K562 (cell line): ENCODE measurements around the gene DCAF8. TPM values are rescaled to one million over a fixed set of nuclear protein-coding genes. Genes with fewer than 3 reads are reported as not detected.

Experiments used
- CEBPB ChIP-seq: fragments of 450-650 bp; IDR thresholded peaks from 2 replicates; pipeline ENCODE4 v1.6.1; 2016; ENCODE audit warnings: missing genetic modification characterization, missing compliant biosample characterization
- FOXA3 ChIP-seq, 2 experiments: fragments of 450-650 bp in 1 of 2; sonication (generic) in 1 of 2; formaldehyde crosslinking; IDR thresholded peaks in 1 of 2; conservative IDR thresholded peaks in 1 of 2; 2 replicates each; pipeline versions ENCODE4 v1.4.0 to v1.8.0; 2020 to 2022; ENCODE audit warnings: mild to moderate bottlenecking in 2 of 2, missing genetic modification reagents in 1 of 2
- FOXJ2 ChIP-seq: fragments of 200-800 bp; sonication (Bioruptor generic); IDR thresholded peaks from 2 replicates; pipeline ENCODE4 v1.6.1; 2016; ENCODE audit warnings: missing genetic modification characterization, missing compliant biosample characterization
- FOXJ3 ChIP-seq: sonication (generic); formaldehyde crosslinking; IDR thresholded peaks from 2 replicates; pipeline ENCODE4 v1.4.0; 2020; ENCODE audit warnings: mild to moderate bottlenecking, missing genetic modification reagents
- IRF2 ChIP-seq: sonication (generic); formaldehyde crosslinking; IDR thresholded peaks from 2 replicates; pipeline ENCODE4 v1.8.1; 2022; ENCODE audit warnings: mild to moderate bottlenecking, missing genetic modification reagents
- KAT8 ChIP-seq: fragments of 450-650 bp; IDR thresholded peaks from 2 replicates; pipeline ENCODE4 v1.6.1; 2016; ENCODE audit warnings: low read depth, mild to moderate bottlenecking
- SRSF7 ChIP-seq: fragments of 200-400 bp; formaldehyde crosslinking; optimal IDR thresholded peaks from 2 replicates; pipeline ENCODE3; 2017; ENCODE audit warnings: mild to moderate bottlenecking, low read depth, low read length
- TAF9B ChIP-seq: fragments of 450-650 bp; IDR thresholded peaks from 2 replicates; pipeline ENCODE4 v1.6.1; 2018; ENCODE audit warnings: mild to moderate bottlenecking; ENCODE audit not compliant: partially characterized antibody
- TBP ChIP-seq: optimal IDR thresholded peaks from 2 replicates; pipeline ENCODE3; 2011; ENCODE audit warnings: low read depth, low read length, improper control_type of control experiment
- TCF3 ChIP-seq: sonication (generic); formaldehyde crosslinking; IDR thresholded peaks from 2 replicates; pipeline ENCODE4 v1.4.0; 2020; ENCODE audit warnings: mild to moderate bottlenecking, missing genetic modification reagents
- TRIM24 ChIP-seq, 2 experiments: fragments of 450-650 bp; IDR thresholded peaks; 2 replicates each; pipeline ENCODE4 v1.6.1; 2016
- ZBED1 ChIP-seq: IDR thresholded peaks from 2 replicates; pipeline ENCODE4 v1.6.1; 2014
- ZFPM2 ChIP-seq: fragments of 250-450 bp; sonication (Bioruptor Pico); IDR thresholded peaks from 2 replicates; pipeline ENCODE4 v1.5.1; 2022; ENCODE audit warnings: mild to moderate bottlenecking
- ZNF146 ChIP-seq: IDR thresholded peaks from one replicate; pipeline ENCODE4 v1.6.1; 2018; ENCODE audit warnings: missing compliant biosample characterization; ENCODE audit not compliant: unreplicated experiment
- ZNF174 ChIP-seq: fragments of 250-450 bp; sonication (Bioruptor Pico); IDR thresholded peaks from 2 replicates; pipeline ENCODE4 v1.4.0; 2020; ENCODE audit warnings: mild to moderate bottlenecking
- ZNF584 ChIP-seq: fragments of 200-800 bp; sonication (Bioruptor generic); IDR thresholded peaks from 2 replicates; pipeline ENCODE4 v1.6.1; 2016; ENCODE audit warnings: low read depth, mild to moderate bottlenecking, missing genetic modification characterization, missing compliant biosample characterization
- polyA plus RNA-seq, 8 experiments: library from polyadenylated mRNA; depleted of rRNA in 4 of 8; stranded (reverse) in 5 of 8; unstranded in 3 of 8; fragments of >200 nt; fragmentation: Nextera tagmentation in 2 of 8; fragmentation: Illumina TruSeq in 1 of 8; extraction: Ambion mirVana in 2 of 8; extraction: Trizol in 1 of 8; gene quantifications; 2 replicates each; pipeline versions ENCODE4 v1.2.1 to v1.2.3, GENCODE V29; 2011 to 2014; ENCODE audit warnings: inconsistent platforms in 1 of 8, missing spikeins in 1 of 8
- total RNA-seq, 7 experiments: library from RNA; depleted of rRNA in 6 of 7; stranded (reverse); fragments of >200 nt in 6 of 7; fragmentation: Illumina TruSeq in 2 of 7; extraction: Trizol in 2 of 7; gene quantifications; 2 replicates each; pipeline versions ENCODE4 v1.2.1 to v1.2.3, GENCODE V29; 2011 to 2021; ENCODE audit warnings: low replicate concordance in 1 of 7
- TF ChIP-seq, protein P1 (sequence below): IDR thresholded peaks from 3 replicates; pipeline ENCODE4 v1.6.1; 2011; ENCODE audit warnings: borderline replicate concordance, mild to moderate bottlenecking; ENCODE audit not compliant: insufficient read length, insufficient read depth
- TF ChIP-seq, protein P2 (sequence below), 3 experiments: IDR thresholded peaks in 2 of 3; conservative IDR thresholded peaks in 1 of 3; 2 replicates each; pipeline ENCODE4 v1.5.1; 2011 to 2012; ENCODE audit warnings: low read length in 3 of 3, mild to moderate bottlenecking in 3 of 3, control low read depth in 2 of 3, improper control_type of control experiment in 1 of 3, inconsistent platforms in 1 of 3, low read depth in 1 of 3, mixed read lengths in 1 of 3, moderate library complexity in 1 of 3; ENCODE audit not compliant: insufficient read depth in 2 of 3
- TF ChIP-seq, protein P3 (sequence below), 2 experiments: fragments of 450-650 bp; IDR thresholded peaks; 2 replicates each; pipeline ENCODE4 v1.6.1; 2016; ENCODE audit warnings: mild to moderate bottlenecking in 2 of 2, borderline replicate concordance in 1 of 2, low read depth in 1 of 2, moderate library complexity in 1 of 2

DCAF8 gene
- total and polyA plus RNA-seq, 9 of the 15 experiments (the other 6 are each of a cell fraction or from before 2014, with no cell fraction given): 11.6 to 149 (median 81.3) TPM

DNA sequence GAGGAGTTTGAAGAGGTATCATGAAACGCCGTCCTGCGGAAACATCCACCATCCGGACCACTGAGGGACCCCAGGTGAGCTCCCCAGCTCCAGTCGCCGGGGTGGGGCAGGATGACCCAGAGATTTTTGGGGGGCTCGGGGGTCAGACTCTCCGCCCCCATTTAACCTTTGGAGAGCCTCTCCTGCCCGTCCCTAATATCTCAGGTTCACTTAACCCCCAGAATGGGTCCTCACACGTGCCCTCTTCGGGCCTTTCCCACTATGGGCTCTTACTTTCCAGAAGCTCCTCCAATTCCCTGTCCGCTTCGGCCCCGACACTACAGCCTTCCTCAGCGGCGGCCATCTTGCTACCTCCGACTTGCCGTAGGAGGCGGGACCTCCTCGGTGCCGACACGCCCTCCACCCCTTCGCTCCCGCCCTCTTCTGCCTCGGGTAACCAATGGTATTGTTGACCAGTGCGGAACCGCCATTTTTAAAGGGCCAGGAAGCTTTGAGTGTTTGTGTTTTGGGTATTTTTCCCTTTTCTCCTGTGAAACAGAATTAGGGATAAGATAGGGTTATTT is 22.5 kb upstream of the DCAF8 start, which contains the start of gene PEX19 (continued):
- no peak for TF ChIP-seq SRSF7
- TF ChIP-seq FOXJ3 (CRISPR knock-in tag): no peak
- no peak for TF ChIP-seq CEBPB
- TF ChIP-seq ZNF174 (CRISPR knock-in tag): no peak
- TF ChIP-seq ZNF146 (CRISPR knock-in tag): no peak
- TF ChIP-seq, protein P1, sequence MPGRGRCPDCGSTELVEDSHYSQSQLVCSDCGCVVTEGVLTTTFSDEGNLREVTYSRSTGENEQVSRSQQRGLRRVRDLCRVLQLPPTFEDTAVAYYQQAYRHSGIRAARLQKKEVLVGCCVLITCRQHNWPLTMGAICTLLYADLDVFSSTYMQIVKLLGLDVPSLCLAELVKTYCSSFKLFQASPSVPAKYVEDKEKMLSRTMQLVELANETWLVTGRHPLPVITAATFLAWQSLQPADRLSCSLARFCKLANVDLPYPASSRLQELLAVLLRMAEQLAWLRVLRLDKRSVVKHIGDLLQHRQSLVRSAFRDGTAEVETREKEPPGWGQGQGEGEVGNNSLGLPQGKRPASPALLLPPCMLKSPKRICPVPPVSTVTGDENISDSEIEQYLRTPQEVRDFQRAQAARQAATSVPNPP: no peak
- no peak for TF ChIP-seq FOXJ2 (tag)
- no peak for TF ChIP-seq ZNF584 (CRISPR knock-in tag)
- TF ChIP-seq TAF9B: peak; percentile 89
- no peak for TF ChIP-seq IRF2 (CRISPR knock-in tag)
- no peak for TF ChIP-seq TCF3
- TF ChIP-seq, protein P2, sequence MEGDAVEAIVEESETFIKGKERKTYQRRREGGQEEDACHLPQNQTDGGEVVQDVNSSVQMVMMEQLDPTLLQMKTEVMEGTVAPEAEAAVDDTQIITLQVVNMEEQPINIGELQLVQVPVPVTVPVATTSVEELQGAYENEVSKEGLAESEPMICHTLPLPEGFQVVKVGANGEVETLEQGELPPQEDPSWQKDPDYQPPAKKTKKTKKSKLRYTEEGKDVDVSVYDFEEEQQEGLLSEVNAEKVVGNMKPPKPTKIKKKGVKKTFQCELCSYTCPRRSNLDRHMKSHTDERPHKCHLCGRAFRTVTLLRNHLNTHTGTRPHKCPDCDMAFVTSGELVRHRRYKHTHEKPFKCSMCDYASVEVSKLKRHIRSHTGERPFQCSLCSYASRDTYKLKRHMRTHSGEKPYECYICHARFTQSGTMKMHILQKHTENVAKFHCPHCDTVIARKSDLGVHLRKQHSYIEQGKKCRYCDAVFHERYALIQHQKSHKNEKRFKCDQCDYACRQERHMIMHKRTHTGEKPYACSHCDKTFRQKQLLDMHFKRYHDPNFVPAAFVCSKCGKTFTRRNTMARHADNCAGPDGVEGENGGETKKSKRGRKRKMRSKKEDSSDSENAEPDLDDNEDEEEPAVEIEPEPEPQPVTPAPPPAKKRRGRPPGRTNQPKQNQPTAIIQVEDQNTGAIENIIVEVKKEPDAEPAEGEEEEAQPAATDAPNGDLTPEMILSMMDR (IDR thresholded peaks at IDR 0.05 in 2 of 3, conservative IDR thresholded peaks at IDR 0.05 in 1 of 3; ENCODE audit: insufficient read depth in 2 of 3, low read depth in 1 of 3, low read length in 3 of 3): no peak
- no peak for TF ChIP-seq ZFPM2 (CRISPR knock-in tag)
- TF ChIP-seq TRIM24 (IDR thresholded peaks at IDR 0.05): no peak
- TF ChIP-seq FOXA3 (CRISPR knock-in tag; conservative IDR thresholded peaks at IDR 0.05 in 1 of 2, IDR thresholded peaks at IDR 0.05 in 1 of 2): no peak
- TF ChIP-seq KAT8: 0 out of 2 replicates have a peak, but pooled peaks have one; percentile 25
- TF ChIP-seq, protein P3, sequence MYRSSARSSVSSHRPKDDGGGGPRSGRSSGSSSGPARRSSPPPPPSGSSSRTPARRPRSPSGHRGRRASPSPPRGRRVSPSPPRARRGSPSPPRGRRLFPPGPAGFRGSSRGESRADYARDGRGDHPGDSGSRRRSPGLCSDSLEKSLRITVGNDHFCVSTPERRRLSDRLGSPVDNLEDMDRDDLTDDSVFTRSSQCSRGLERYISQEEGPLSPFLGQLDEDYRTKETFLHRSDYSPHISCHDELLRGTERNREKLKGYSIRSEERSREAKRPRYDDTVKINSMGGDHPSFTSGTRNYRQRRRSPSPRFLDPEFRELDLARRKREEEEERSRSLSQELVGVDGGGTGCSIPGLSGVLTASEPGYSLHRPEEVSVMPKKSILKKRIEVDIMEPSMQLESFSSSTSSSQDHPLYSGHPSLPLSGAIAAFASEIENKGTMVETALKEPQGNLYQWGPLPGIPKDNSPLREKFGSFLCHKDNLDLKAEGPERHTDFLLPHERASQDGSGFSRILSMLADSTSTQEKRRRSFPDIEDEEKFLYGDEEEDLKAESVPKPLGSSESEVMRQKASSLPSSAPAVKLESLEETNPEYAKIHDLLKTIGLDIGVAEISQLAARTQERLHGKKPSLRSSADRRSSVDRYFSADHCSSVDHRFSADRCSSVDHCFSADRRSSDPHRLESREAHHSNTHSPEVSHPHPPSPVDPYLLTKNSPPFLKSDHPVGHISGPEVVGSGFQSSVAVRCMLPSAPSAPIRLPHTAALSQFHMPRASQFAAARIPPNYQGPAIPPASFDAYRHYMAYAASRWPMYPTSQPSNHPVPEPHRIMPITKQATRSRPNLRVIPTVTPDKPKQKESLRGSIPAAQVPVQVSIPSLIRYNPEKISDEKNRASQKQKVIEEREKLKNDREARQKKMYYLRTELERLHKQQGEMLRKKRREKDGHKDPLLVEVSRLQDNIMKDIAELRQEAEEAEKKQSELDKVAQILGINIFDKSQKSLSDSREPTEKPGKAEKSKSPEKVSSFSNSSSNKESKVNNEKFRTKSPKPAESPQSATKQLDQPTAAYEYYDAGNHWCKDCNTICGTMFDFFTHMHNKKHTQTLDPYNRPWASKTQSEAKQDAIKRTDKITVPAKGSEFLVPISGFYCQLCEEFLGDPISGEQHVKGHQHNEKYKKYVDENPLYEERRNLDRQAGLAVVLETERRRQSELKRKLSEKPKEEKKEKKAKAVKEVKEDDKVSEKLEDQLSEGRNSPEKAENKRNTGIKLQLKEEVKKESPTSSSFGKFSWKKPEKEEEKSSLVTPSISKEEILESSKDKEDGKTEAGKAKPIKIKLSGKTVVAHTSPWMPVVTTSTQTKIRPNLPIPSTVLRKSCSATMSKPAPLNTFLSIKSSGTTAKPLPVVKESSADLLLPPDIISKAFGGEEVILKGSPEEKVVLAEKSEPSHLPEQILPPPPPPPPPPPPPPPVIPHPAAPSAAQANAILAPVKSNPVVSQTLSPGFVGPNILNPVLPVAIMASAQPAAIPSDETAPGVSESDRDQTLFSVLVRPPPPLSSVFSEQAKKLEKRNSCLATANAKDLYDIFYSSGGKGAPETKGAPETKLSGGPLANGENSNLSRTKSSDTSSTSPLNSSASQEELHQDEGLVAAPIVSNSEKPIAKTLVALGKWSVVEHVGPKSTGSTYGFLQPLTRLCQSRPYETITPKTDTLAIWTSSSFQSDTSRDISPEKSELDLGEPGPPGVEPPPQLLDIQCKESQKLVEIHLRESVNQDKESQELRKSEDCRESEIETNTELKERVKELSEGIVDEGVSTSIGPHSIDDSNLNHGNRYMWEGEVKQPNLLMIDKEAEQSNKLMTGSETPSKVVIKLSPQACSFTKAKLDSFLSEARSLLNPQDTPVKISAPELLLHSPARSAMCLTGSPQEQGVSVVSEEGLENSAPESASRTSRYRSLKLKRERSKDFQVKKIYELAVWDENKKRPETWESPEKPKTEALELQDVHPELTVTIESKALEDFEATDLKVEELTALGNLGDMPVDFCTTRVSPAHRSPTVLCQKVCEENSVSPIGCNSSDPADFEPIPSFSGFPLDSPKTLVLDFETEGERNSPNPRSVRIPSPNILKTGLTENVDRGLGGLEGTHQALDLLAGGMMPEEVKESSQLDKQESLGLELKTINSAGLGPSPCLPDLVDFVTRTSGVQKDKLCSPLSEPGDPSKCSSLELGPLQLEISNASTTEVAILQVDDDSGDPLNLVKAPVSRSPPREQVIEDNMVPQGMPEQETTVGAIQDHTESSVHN (IDR thresholded peaks at IDR 0.05; ENCODE audit: borderline replicate concordance in 1 of 2, low read depth in 1 of 2): no peak
- no peak for TF ChIP-seq ZBED1
- peak; percentile 84 for TF ChIP-seq TBP
